ENCODE measurements around the gene BCORL1. TPM values are rescaled to one million over a fixed set of nuclear protein-coding genes. Genes with fewer than 3 reads are reported as not detected.

Gene BCORL1
- total and polyA plus RNA-seq, 2 donors (not counting 3 experiments of a cell fraction or from before 2014, with no cell fraction given): 1.8 to 13.1 TPM

DNA sequence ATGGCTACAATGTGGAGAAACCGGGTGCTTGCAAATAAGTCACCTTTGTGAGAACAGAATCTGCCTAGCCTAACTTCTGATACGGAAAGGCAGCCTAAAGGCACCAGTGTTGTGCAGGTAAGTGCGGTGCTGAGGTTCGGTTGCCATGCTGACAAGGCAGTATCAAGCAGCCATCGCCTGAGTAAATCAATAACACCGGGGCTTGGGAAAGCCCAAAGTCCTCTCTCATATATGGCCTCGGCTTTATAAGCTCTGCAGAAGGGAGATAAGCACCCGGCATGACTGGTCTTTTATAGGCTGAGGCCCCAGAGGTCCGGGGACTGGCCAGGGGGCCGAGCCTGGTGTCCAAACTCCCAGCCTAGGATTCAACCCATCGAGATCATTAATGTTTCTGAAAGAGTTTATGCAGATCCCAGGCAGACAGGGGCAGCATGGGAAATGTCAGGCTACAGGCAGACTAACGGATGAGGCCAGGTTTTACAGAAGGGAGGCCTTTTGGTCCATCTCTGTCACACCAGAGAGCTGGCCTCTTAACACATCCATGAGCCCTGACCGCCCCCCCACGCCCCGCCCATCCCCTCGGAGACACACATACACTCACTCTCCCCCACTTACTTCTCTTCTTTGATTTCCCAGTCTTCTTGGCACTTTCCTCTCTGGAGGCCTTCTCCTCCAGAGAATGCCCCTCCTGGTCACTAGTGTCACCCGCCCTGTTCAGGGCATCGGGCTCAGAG is 89.3 kb downstream of the BCORL1 start:
- intact Hi-C loops (cut with micrococcal nuclease) (no loop called here), dilution Hi-C loops (cut with MboI; ENCODE audit: extremely low pct_ligation_motif_present, low sequenced_read_pairs) (no loop called here)
- H3K9ac ChIP-seq (replicated peaks; ENCODE audit: extremely low read depth, insufficient read depth, low read length): no peak overlapping the region
- H3K36me3 ChIP-seq (ENCODE audit: control insufficient read depth in 2 of 2, extremely low read depth in 1 of 2, insufficient read depth in 2 of 2, low read length in 2 of 2): peaks cover 9 to 29% of the 10 kb centered on the region in 2 experiments
- H3K4me2 ChIP-seq (ENCODE audit: insufficient read depth, low read length): no peak overlapping the region
- H3K79me2 ChIP-seq (ENCODE audit: control insufficient read depth, insufficient read depth, low read length): no peaks in the 10 kb centered on the region
- DNase-seq (ENCODE audit: low read depth, low spot score) (no peak), FAIRE-seq (no peak)
- ChIA-PET CTCF (interaction anchor here (1.8 kb wide), 1 partner anchor 11 kb away, joined by 8 read pairs; no protein-coding TSS in a partner anchor), POLR2A (no interaction called here)
- H3K9me3 ChIP-seq (replicated peaks; ENCODE audit: control insufficient read depth, insufficient read depth, low read length): no peaks in the 10 kb centered on the region
- no peaks in the 10 kb centered on the region for H3K4me1 ChIP-seq (ENCODE audit: control insufficient read depth, extremely low read depth, insufficient read depth, low read length)
- H3K9me1 ChIP-seq (replicated peaks; ENCODE audit: control insufficient read depth, extremely low read depth, insufficient read depth, low read length): no peaks in the 10 kb centered on the region
- H3K27me3 ChIP-seq (ENCODE audit: control insufficient read depth in 2 of 2, insufficient read depth in 2 of 2, low read length in 2 of 2): no peaks in the 10 kb centered on the region
- no peaks in the 10 kb centered on the region for H4K20me1 ChIP-seq (replicated peaks; ENCODE audit: control insufficient read depth, extremely low read depth, insufficient read depth, low read length)
- no peak overlapping the region for H3K27ac ChIP-seq (ENCODE audit: insufficient read depth, low read depth, low read length)
- H2AFZ ChIP-seq (ENCODE audit: low read depth, low read length): no peak overlapping the region
- no peak for TF ChIP-seq JUN (IDR thresholded peaks at IDR 0.05; ENCODE audit: borderline replicate concordance, insufficient read depth, insufficient read length, low read depth)
- no peak for TF ChIP-seq POLR2AphosphoS5 (IDR thresholded peaks at IDR 0.05; ENCODE audit: insufficient read depth, low read depth, low read length)
- no peak for TF ChIP-seq CTCF (IDR thresholded peaks at IDR 0.05; ENCODE audit: extremely low read depth in 1 of 2, insufficient read depth in 1 of 2, low read depth in 1 of 2, low read length in 2 of 2)
- no peak for TF ChIP-seq MYC (IDR thresholded peaks at IDR 0.05; ENCODE audit: low read depth, low read length)
- BruUV-seq (replicated peaks): no TSS peak
- H3K4me3 ChIP-seq (replicated peaks in 1 of 3; ENCODE audit: insufficient read depth in 1 of 3, low read depth in 1 of 3, low read length in 3 of 3): no peak overlapping the region

GRCh38 chrX:130072345-130072740 is 89.9 kb downstream of the BCORL1 start:
- H3K79me2 ChIP-seq (ENCODE audit: control insufficient read depth, insufficient read depth, low read length): no peaks in the 10 kb centered on the region
- H3K9me3 ChIP-seq (replicated peaks; ENCODE audit: control insufficient read depth, insufficient read depth, low read length): no peaks in the 10 kb centered on the region
- H2AFZ ChIP-seq (ENCODE audit: low read depth, low read length): no peak overlapping the region
- no peak for DNase-seq (ENCODE audit: low read depth, low spot score)
- dilution Hi-C loops (cut with MboI; ENCODE audit: extremely low pct_ligation_motif_present, low sequenced_read_pairs) (no loop called here), intact Hi-C loops (cut with micrococcal nuclease) (no loop called here)
- no peak overlapping the region for H3K27ac ChIP-seq (ENCODE audit: insufficient read depth, low read depth, low read length)
- CTCF ChIA-PET: interaction anchor here (1.8 kb wide), 1 partner anchor 11 kb away, joined by 8 read pairs; no protein-coding TSS in a partner anchor
- H3K36me3 ChIP-seq (ENCODE audit: control insufficient read depth in 2 of 2, extremely low read depth in 1 of 2, insufficient read depth in 2 of 2, low read length in 2 of 2): peaks cover 9 to 24% of the 10 kb centered on the region in 2 experiments
- no peak for FAIRE-seq
- no TSS peak for BruUV-seq (replicated peaks)
- no peaks in the 10 kb centered on the region for H3K27me3 ChIP-seq (ENCODE audit: control insufficient read depth in 2 of 2, insufficient read depth in 2 of 2, low read length in 2 of 2)
- no peaks in the 10 kb centered on the region for H3K9me1 ChIP-seq (replicated peaks; ENCODE audit: control insufficient read depth, extremely low read depth, insufficient read depth, low read length)
- H3K4me1 ChIP-seq (ENCODE audit: control insufficient read depth, extremely low read depth, insufficient read depth, low read length): no peaks in the 10 kb centered on the region
- no peak overlapping the region for H3K9ac ChIP-seq (replicated peaks; ENCODE audit: extremely low read depth, insufficient read depth, low read length)
- H3K4me3 ChIP-seq (replicated peaks in 1 of 3; ENCODE audit: insufficient read depth in 1 of 3, low read depth in 1 of 3, low read length in 3 of 3): no peak overlapping the region
- H3K4me2 ChIP-seq (ENCODE audit: insufficient read depth, low read length): no peak overlapping the region
- H4K20me1 ChIP-seq (replicated peaks; ENCODE audit: control insufficient read depth, extremely low read depth, insufficient read depth, low read length): no peaks in the 10 kb centered on the region
- POLR2A ChIA-PET: no interaction called here
- TF ChIP-seq CTCF (IDR thresholded peaks at IDR 0.05; ENCODE audit: extremely low read depth in 1 of 2, insufficient read depth in 1 of 2, low read depth in 1 of 2, low read length in 2 of 2) (no peak), GATA2 (IDR thresholded peaks at IDR 0.05; ENCODE audit: insufficient read depth, insufficient read length, low read depth, low read length) (no peak), EZH2 (IDR thresholded peaks at IDR 0.05; ENCODE audit: borderline replicate concordance, low read depth, low read length, severe bottlenecking) (no peak), POLR2A (IDR thresholded peaks at IDR 0.05; ENCODE audit: low read depth, low read length) (no peak), POLR2AphosphoS5 (IDR thresholded peaks at IDR 0.05; ENCODE audit: insufficient read depth, low read depth, low read length) (no peak)
- TF ChIP-seq, protein P1, sequence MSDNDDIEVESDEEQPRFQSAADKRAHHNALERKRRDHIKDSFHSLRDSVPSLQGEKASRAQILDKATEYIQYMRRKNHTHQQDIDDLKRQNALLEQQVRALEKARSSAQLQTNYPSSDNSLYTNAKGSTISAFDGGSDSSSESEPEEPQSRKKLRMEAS (IDR thresholded peaks at IDR 0.05; ENCODE audit: insufficient read depth, insufficient read length): no peak

All from endothelial cell of umbilical vein (primary cell).